GM19455 (cell line): Measurements from ENCODE around the gene LTO1.
"Not testable (repeated sequence)": the region's sequence is repeated elsewhere in the genome, so short reads cannot be mapped to it uniquely, and the experiment has no call there.

Experiments
- ATAC-seq: cut with Tn5 transposase; IDR thresholded peaks from one replicate; pipeline ENCODE4 v1.9.1; 2021; ENCODE audit not compliant: unreplicated experiment

LTO1 gene

GRCh38 chr11:69636512-69637197, 38.5 kb downstream of the LTO1 start:
- ATAC-seq = no peak

- no peak for ATAC-seq
These were observed 39.2 kb downstream of the LTO1 start for GRCh38 chr11:69635804-69636511.

GRCh38 chr11:69635195-69635594, 40.0 kb downstream of the LTO1 start:
- ATAC-seq = no peak

GRCh38 chr11:69634590-69634989, 40.6 kb downstream of the LTO1 start:
- no peak for ATAC-seq

GRCh38 chr11:69634069-69634468, 41.1 kb downstream of the LTO1 start:
- no peak for ATAC-seq

GRCh38 chr11:69632900-69633299, 42.3 kb downstream of the LTO1 start:
- no peak for ATAC-seq

GRCh38 chr11:69630424-69630823, 44.7 kb downstream of the LTO1 start:
- no peak for ATAC-seq

GRCh38 chr11:69630017-69630416, 45.1 kb downstream of the LTO1 start:
- no peak for ATAC-seq

GRCh38 chr11:69627551-69627950, 47.6 kb downstream of the LTO1 start:
- ATAC-seq = no peak

GRCh38 chr11:69625476-69625875, 49.7 kb downstream of the LTO1 start:
- no peak for ATAC-seq

GRCh38 chr11:69624293-69624692, 50.9 kb downstream of the LTO1 start:
- ATAC-seq = no peak

- ATAC-seq = not testable (repeated sequence)
These were observed 53.0 kb downstream of the LTO1 start for GRCh38 chr11:69622097-69622681.

- ATAC-seq = no peak
These were observed 54.4 kb downstream of the LTO1 start for GRCh38 chr11:69620683-69621290.

- no peak for ATAC-seq
These were observed 56.9 kb downstream of the LTO1 start for GRCh38 chr11:69618237-69618636.

- ATAC-seq = no peak
These were observed 57.5 kb downstream of the LTO1 start for GRCh38 chr11:69617682-69618081.

- ATAC-seq = no peak
These were observed 57.9 kb downstream of the LTO1 start for GRCh38 chr11:69617220-69617619.
